Neural cell (in vitro differentiated cells): ENCODE data around the gene SSBP3.

Source experiments
- EP300 ChIP-seq: fragments of 450-650 bp; conservative IDR thresholded peaks from 2 replicates; pipeline ENCODE4 v1.6.1; 2014; ENCODE audit warnings: antibody characterized with exemption, mild to moderate bottlenecking, moderate library complexity; ENCODE audit not compliant: poor library complexity, severe bottlenecking
- MXI1 ChIP-seq: fragments of 450-650 bp; conservative IDR thresholded peaks from 2 replicates; pipeline ENCODE4 v1.6.1; 2014; ENCODE audit warnings: antibody characterized with exemption, mild to moderate bottlenecking; ENCODE audit not compliant: poor library complexity, severe bottlenecking
- TF ChIP-seq, protein P1 (sequence below): fragments of 450-650 bp; IDR thresholded peaks from 2 replicates; pipeline ENCODE4 v1.5.1; 2014; ENCODE audit warnings: antibody characterized with exemption, mild to moderate bottlenecking, moderate library complexity; ENCODE audit not compliant: poor library complexity, severe bottlenecking

GRCh38 chr1:54315099-54315498 lies 91.1 kb downstream of the SSBP3 start:
- TF ChIP-seq, protein P1, sequence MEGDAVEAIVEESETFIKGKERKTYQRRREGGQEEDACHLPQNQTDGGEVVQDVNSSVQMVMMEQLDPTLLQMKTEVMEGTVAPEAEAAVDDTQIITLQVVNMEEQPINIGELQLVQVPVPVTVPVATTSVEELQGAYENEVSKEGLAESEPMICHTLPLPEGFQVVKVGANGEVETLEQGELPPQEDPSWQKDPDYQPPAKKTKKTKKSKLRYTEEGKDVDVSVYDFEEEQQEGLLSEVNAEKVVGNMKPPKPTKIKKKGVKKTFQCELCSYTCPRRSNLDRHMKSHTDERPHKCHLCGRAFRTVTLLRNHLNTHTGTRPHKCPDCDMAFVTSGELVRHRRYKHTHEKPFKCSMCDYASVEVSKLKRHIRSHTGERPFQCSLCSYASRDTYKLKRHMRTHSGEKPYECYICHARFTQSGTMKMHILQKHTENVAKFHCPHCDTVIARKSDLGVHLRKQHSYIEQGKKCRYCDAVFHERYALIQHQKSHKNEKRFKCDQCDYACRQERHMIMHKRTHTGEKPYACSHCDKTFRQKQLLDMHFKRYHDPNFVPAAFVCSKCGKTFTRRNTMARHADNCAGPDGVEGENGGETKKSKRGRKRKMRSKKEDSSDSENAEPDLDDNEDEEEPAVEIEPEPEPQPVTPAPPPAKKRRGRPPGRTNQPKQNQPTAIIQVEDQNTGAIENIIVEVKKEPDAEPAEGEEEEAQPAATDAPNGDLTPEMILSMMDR: no peak
- TF ChIP-seq MXI1: no peak
- no peak for TF ChIP-seq EP300
